Stimulated activated CD4-positive, alpha-beta T cell treated with anti-CD3 and anti-CD28 coated beads, TNF-alpha, amount 100 ng/mL, for 48 hours (primary cell): ENCODE results near the gene KLC1.

ENCODE experiments used
- DNase-seq, 3 donors: peaks; one replicate each; pipeline ENCODE4 v3.0.0-alpha.2; 2020; ENCODE audit warnings: low read depth in 3 of 3

Gene KLC1

DNA sequence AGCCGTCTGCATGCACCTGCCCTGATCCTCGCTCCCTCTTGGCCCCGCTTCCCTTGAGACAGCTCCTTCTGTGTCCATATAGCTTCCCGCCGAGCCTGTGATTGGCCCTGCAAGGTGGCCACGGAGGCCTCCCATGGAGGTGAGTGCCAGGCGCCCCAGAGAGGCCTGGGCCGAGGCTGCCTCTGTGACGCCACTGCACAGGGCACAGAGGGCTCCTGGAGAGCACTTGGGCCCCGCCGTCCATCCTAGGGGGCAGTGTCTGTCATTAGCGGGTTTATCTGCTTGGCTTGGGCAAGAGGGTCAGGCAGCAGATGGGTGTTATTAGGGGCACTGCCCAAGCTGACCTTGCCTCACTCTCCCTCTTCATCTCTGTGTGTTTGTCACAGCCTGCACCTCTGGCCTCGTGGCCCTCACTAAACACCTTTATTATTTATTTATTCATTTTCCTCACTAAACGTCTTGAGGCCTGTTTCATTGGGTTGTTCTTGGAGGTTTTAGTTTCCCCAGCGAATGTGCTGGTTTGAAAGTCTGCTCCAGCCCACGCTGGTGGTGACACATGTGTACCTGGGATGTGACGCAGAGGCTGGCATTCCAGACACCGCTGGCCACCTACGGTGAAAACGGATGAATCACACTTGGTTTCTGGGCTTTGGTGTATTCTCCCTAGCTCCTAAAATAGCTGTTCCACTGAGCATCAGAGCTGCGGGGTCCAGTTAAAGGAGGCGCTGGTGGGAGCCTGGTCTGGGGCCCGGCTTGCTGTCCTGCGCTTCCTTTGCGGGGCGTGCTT lies 92.5 kb downstream of the KLC1 start:
- peak; percentile 28 to 35 (median 33) for DNase-seq

DNA sequence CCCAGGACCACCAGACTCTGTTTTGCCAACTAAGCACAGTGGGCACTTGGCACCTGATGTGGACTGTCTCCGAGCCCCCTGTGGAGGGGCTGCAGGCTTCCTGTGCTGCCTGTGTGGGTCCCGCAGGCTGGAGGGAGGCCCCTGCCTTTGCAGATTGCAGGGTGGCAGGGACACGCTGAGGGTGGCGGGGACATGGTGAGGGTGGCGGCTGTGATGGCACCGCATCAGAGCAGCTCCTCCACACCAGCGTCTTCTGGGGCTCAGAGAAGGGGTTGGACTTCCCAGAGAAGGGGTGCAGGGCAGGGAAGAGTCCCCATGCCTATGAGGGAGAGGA lies 94.7 kb downstream of the KLC1 start:
- DNase-seq: no peak

DNA sequence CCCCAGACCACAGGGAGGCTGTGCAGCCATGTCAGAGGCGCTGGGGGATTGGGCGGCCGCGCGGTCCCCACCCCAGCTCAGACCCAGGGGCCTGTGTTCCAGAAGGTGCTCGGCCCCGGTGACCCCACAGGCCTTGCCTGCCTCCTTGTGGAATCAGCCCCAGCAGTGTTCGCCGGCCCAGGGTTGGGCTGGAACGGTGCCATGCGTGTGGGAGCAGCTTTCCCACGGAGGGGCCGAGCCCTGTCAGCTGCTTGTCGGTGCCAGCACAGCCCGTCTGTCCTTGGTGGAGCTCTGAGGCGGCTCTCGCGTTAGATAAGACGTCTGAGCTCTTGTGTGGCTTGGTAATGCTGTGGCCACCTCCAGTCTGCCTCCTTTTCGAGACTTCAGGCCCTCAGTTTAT lies 95.1 kb downstream of the KLC1 start:
- DNase-seq: no peak

DNA sequence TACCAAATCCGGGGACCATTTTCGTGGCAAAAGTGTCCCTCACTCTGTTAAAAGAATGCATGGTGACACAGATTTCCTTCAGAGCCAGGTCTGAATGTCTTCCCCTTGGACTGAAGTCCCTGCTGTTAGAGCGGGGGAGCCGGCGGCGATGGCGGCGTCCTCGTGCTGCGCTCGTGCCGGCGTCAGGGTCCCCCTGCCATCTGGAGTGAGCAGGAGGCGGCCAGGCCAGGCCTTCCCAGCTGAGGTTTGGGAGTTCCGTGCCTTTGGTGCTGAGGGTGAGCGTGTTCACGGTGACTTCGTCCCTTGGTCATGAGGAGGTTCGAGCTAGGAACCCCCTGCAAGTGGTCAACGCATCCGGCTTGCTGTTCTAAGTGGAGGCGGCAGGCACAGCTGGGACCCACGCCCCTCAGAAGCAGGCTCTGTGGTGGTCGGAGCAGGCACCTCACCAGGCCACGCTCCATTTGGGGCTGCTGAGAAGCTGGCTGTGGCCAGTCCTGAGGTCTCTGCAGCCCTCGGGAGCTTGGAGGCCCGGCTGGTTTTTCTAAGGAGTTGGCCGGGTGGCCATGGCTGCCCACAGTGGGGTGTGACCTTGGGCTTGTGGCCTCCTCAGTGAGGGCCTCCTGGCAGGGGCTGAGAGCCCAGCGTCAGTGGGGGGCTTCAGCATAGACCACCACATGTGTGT lies 96.1 kb downstream of the KLC1 start:
- DNase-seq: no peak

DNA sequence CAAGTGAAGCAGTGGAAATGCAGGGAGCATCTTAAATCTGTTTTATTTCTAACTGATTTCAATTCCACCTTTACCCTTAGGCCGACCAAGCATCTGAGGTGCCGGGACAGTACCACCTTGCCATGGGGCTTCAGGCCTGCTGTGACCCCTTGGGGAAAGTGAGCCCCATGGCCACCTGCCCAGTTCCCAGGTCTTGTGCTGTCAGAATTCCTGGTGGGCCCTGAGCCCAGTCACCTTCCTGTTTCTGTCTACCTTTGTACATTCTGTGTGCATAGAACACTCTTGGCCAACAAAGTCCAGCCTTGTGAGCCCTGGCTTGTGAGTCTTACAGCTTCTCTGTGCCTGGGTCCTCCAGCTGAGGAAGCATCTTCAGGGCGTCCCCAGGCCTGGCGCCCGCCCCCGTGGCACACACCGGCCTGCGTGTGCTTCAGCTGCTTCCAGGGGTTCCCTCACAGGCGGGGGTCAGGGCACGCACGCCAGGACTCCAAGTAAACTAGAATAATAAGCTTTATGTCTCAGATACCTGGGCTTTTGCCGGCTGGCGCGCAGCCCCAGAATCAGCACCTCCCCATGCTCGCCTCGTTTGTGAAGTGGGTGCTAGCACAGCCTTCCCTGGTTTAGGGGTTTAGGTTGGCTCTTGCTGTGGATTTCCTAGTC lies 96.9 kb downstream of the KLC1 start:
- no peak for DNase-seq

DNA sequence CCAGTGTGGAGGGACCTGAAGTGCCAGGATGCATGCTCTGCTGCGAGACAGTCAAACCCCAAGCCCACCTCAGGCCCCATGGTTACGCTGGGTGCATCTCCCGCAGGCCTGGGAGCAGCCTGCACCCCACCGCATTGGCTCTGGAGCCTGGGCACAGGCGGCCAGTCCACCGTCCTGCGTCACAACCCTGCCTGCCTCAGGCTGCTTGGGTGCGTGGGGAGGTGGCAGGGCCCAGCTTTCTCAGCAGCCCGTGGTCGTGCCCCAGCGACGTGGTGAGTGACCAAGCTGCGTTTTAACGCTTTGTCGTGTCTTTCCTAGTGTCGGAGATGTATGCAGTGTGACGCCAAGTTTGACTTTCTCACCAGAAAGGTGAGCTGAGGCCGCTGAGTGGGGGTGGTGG lies 97.5 kb downstream of the KLC1 start:
- no peak for DNase-seq

DNA sequence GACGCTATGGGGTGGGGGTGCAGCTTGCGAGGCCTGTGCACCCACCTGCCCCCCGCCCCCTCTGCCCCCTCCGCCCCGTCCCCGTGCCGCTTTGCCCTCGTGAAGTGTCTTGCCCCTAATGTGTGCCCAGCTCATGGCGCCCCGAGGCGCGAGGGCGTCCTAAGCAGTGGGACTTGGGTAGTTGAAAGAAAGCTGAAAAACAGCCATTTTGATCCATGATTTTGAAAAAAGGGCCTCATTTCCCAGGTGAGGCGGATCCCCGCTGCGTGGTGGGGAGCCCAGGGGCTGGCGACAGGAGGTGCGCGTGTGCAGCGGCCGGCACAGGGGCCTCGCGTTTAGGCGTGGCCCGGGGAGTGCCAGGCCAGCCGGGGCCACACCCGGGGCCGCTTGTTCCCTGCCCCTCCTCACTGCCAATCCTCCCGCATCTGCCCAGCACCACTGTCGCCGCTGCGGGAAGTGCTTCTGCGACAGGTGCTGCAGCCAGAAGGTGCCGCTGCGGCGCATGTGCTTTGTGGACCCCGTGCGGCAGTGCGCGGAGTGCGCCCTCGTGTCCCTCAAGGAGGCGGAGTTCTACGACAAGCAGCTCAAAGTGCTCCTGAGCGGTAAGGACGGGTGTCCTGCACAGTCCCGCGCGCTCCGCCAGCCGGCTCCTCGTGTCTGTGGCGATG lies 98.4 kb downstream of the KLC1 start:
- DNase-seq: no peak

DNA sequence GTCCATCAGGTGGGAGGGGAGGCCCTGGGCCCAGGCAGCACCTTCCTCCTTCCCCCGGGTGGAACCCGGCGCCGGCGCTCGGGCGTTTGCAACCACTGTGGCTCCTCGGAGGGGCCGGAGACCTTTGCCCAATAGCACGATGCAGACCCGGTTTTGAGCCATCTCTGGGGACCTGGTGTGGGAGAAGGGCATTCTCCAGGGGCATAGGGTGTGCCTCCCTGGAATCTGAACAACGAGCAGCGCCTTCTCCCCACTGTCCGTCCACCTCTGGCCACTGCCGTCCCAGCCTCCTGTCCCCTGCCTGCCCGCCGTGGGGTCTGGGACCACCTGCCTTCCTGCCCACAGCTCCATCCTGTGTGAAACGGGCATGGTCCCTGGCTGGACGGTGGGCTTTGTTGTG lies 99.1 kb downstream of the KLC1 start:
- DNase-seq: no peak

DNA sequence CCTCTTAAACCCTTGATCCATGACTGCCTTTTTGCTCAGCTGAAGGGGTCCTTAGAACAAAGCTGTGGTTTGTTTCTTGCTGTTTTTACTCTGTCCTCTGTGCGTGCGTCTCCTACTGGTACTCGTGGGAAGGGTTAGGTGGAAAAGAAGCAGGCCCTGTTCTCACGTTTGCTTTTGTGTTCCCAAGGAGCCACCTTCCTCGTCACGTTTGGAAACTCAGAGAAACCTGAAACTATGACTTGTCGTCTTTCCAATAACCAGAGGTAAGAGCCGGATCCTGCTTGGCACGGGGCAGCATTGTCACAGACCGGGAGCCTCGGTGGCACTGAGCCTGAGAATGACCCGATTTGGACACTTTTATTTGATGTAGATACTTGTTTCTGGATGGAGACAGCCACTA lies 99.7 kb downstream of the KLC1 start:
- no peak for DNase-seq

DNA sequence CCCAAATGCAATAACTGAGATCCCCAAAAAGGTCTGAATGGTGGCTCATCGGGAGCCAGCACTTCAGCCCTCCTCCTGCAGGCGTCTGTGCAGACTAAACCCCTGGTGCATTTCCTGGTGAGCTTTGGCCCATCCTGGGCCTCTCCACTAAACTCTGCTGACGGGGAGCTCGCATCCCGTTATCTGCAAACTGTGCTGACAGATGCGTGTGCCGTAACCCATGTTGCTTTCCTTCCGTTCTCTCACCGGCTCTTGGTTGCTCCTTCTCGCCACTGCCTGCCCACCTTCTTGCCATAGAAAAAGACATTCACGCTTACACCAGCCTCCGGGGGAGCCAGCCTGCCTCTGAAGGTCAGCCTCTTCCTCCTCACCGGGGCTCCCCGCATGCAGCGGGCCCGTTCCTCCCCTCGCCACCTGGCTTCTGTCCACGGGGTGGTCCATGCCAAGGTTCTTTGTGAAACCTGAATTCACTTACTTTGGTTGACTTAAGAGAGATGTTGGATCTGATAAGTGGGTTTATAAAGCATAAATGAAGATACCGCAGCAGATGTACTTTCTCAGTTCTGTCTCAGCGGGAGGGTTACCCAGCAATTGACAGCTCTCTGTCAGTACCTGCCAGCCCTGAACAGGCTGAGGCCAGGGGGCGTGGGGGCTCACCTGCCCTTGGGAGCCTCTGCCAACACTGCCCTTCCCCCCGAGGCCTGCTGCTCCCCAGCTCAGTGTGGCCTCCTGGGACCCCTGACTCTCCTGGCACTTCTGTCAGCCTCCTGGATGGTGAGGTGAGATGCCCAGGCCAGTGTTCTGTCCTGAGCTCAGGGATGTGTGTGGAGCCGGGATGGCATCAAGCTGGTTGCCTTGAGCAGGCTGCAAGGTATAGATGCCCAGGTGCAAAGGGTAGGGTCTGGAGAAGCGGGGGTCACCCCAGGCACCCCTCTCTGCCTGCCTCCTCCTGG lies 100.8 kb downstream of the KLC1 start:
- no peak for DNase-seq

DNA sequence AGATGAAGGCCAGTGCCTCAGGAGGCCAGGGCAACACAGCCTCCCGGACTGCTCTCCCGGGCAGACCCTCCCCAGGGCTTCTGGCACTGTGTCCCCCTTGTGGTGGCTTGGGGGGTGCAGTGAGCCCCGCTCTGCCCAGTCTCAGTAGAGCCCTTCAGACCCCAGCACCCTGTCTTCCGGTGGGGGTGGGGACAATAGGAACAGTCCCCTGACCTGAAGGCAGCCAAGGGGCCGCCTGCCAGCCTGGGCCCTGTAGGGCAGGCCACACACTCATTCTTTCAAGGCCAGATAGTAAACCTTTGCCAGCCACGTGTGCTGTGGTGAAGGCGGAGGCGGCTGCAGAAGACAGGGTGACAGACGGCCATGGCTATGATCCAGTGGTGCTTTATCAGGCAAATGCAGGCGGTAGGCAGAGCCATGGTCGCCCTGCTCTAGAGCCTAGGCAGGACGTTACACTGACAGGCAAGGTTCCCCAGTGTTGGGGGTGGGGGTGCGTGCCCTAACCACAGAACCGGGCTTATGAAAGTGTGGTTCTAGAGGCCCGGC lies 101.6 kb downstream of the KLC1 start:
- no peak for DNase-seq

DNA sequence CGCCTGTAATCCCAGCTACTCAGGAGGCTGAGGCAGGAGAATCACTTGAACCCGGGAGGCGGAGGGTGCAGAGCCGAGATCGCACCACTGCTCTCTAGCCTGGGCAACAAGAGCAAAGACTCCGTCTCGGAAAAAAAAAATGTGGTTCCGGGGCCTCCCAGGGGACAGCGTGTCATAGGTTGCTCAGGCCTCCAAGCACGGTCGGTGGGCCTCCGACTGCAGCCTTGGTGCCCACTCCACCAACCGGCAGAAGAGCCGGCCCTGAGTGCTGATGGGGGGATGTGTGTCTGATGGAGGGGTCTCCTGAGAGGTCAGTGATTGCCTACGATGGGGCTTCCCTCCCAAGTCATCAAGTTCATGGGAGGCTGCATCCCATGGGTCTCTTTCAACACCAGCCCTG lies 102.5 kb downstream of the KLC1 start:
- DNase-seq: no peak

DNA sequence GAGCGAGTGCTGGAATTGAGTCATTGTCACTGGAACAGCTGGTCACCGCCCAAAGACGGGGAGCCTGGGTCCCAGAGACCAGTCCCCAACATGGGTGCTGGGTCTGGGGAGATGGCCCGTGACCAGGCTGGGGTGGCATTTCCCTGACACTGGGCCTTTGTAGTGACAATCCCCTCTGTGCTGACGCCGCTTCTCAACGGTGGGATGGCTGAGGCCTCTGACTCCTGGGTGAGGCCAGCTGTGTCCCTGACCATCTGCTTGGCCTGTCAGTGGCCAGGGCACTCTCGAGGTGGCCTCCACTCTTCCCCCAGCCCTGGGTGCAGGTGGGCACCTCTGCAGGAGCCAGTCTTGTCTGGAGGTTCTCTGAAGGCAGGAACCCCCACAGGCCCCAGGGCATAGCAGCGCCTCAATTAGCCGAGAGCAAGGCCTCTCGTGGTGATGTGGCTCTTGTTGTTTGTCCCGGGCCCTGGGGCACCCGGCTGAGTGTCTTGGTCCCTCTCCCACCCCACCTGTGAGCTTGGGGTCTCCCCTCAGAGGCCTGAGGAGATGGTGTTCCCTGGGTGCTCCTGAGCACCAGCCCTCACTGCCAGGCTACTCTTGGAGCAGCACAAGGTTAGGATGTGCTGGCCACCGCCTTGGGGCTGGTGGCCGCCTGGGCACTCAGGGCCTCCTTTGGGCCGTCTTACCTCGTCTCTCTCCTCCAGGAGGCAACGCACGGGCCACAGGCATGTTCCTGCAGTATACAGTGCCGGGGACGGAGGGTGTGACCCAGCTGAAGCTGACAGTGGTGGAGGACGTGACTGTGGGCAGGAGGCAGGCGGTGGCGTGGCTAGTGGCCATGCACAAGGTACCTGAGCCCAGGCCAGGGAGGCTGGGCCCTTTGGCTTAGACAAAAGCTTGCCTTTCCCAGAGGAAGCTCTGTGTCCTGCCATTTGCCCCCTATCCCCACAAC lies 103.2 kb downstream of the KLC1 start:
- no peak for DNase-seq

DNA sequence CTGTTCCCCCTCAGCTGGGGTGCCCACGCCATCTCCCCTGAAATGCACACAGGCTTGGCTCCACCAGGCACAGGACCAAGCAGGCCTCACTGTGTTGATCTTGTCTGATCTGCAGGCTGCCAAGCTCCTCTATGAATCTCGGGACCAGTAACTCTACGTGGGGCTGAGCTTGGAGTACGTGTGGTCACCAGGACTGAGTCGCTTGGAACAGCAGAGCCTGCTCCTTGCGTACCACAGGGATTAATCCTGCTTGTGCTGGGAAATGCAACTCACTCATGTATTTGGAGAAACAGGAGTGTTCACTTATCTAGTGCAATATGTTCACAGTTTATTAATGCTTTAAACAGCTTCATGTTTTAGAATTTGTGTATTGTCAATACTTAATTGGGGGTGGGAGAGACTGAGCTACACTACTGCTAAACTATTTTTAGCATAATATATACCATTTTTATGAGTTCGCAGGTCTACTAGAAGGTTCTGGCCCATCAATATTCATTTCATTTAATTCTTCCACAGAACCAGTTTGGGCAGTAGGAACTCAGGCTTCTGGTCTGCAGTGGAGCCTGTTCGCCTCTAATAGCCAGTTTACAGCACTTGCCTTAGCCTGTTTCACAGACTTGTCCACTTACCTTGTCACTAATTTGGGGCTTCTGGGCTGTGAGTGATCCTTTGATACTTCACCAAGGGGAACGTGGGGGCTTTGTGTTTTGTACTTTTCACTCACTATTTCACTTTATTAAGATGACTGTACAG lies 104.0 kb downstream of the KLC1 start:
- no peak for DNase-seq

DNA sequence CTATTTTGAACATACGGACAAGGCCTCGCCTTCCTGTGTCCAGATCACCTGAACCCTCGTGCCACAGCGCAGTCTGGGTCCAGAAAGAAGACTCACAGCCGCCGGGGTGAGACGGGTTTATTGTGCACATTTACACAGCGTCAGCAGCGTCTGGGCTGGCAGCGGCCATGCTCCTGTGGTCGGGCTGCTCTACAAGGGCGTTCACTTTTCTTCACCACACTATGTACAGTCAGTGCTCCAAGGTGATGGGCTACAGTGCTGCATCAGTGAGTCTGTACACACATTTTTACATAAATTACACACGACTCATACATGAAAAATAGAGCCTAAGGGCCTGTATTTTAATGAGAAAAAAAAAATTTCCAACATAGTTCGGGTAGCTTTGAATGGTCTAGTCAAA lies 104.6 kb downstream of the KLC1 start:
- no peak for DNase-seq

DNA sequence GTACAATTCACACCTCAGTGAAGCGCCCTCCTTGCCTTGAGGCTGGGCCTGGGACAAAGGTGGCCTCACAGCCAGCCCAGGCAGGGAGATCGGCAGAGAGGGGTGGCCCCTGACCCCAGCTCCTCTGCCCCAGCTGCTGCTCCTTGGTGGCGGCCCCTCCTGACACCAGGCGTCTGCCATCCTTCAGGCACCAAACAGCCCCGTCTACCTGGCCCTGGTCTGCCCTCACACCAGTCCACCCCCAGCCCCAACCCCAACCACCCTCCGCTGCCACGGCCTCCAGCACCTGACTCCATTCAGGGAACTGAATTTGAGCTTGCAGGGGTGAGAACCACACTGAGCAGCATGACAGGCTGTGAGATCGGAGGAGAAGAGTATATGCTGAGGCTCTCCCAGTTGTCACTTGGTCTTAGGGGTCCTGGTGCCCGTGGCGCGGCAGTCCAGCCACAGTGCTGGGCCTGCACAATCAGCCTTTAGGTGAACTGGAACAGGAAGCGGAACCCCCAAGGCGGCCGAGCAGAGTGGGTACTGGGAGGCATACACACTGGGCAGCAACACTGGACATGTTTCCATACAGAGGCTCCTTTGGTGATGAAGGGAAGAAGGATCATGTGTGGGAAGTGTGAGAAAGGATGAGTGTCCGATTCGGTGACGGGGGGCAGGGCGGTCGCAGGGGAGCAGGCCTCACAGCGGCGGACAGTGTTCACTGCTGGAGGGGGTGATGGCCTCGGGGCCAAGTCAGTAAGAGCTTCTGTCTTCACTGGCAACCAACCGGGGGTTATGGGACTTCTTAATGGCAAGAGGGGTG lies 105.3 kb downstream of the KLC1 start:
- no peak for DNase-seq

DNA sequence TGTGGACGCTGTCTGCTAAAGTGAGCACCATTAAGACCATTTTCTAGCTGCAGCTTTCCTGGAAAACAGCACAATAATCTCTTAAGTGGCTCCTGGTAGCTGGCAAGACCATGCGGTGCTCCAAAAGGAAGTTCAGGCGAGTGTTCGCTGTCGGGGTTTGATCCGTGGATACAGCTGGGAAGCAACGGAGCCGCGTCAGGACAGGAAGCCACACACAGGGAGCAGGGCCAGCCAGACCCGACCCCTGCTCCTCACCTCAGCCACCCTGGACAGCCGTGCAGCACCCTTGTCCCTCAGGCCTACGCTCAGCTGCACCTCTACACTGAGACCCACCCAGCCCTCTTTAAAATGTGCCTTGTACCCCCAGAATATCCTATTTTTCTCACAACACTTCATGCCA lies 106.0 kb downstream of the KLC1 start:
- DNase-seq: no peak

DNA sequence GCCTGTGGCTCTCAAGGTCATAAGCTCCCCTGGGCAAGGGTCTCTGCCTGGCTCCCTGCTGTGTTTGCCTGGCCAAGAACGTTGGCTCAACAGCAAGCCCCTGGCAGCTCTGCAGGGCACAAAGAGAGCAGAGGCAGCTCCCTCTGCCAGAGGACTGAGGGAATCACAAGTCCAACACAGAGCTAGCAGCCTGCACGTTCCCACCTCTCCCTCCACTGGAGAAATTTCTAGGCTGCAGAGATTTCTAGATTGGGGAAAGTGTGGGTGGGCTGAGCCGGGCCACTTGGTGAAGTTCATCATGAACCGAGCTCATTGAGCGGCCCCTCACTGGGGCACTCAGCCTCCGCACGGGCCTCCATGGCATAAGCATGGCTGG lies 106.4 kb downstream of the KLC1 start:
- DNase-seq: no peak
